Neural cell (in vitro differentiated cells): Measurements from ENCODE around the gene C12orf42. TPM values are rescaled to one million over a fixed set of nuclear protein-coding genes. Genes with fewer than 3 reads are reported as not detected.

Source experiments
- H2AFZ ChIP-seq: fragments of 200-600, 300-800 bp; sonication (generic), shearing (Covaris generic); 2 replicates; pipeline ENCODE4 v1.6.0; 2014; ENCODE audit warnings: low read depth, mild to moderate bottlenecking, antibody characterized with exemption, low read length, moderate library complexity
- H3F3A ChIP-seq: fragments of 200-600 bp; shearing (Covaris generic); 2 replicates; pipeline ENCODE4 v1.6.1; 2016; ENCODE audit warnings: mild to moderate bottlenecking, moderate library complexity, mixed read lengths, antibody characterized with exemption, low read length; ENCODE audit not compliant: insufficient read depth, poor library complexity, severe bottlenecking
- H3K27ac ChIP-seq: fragments of 200-600, 300-800 bp; sonication (generic), shearing (Covaris generic); 2 replicates; pipeline ENCODE4 v1.5.1; 2014; ENCODE audit warnings: mild to moderate bottlenecking, low read length, moderate library complexity
- H3K27me3 ChIP-seq: fragments of 300-800, 200-600 bp; sonication (generic), shearing (Covaris generic); 2 replicates; pipeline ENCODE4 v1.6.0; 2014; ENCODE audit warnings: mild to moderate bottlenecking, low read depth, low read length, moderate library complexity; ENCODE audit not compliant: insufficient read depth
- H3K36me3 ChIP-seq: fragments of 300-800, 200-600 bp; sonication (generic), shearing (Covaris generic); 2 replicates; pipeline ENCODE4 v1.5.1; 2014; ENCODE audit warnings: mild to moderate bottlenecking, antibody characterized with exemption, low read length, moderate library complexity; ENCODE audit not compliant: insufficient read depth
- H3K4me2 ChIP-seq: fragments of 300-800, 200-600 bp; sonication (generic), shearing (Covaris generic); 2 replicates; pipeline ENCODE4 v1.6.0; 2014; ENCODE audit warnings: mild to moderate bottlenecking, low read length
- H3K4me3 ChIP-seq: fragments of 300-800, 200-600 bp; sonication (generic), shearing (Covaris generic); 2 replicates; pipeline ENCODE4 v1.5.1; 2014; ENCODE audit warnings: mild to moderate bottlenecking, low read length, moderate library complexity
- H3K79me2 ChIP-seq: fragments of 200-600 bp; shearing (Covaris generic); replicated peaks from 2 replicates; pipeline ENCODE4 v1.6.0; 2014; ENCODE audit warnings: mild to moderate bottlenecking, low read length, moderate library complexity; ENCODE audit not compliant: insufficient read depth
- H3K9ac ChIP-seq: fragments of 300-800, 200-600 bp; sonication (generic), shearing (Covaris generic); 2 replicates; pipeline ENCODE4 v1.6.1; 2016; ENCODE audit warnings: mild to moderate bottlenecking, low read length, mixed read lengths
- H3K9me2 ChIP-seq: fragments of 200-600 bp; shearing (Covaris generic); 2 replicates; pipeline ENCODE4 v1.6.1; 2016; ENCODE audit warnings: mild to moderate bottlenecking, low read length, mixed read lengths; ENCODE audit not compliant: insufficient read depth
- H3K9me3 ChIP-seq: fragments of 200-600, 300-800 bp; sonication (generic), shearing (Covaris generic); 2 replicates; pipeline ENCODE4 v1.6.1; 2016; ENCODE audit warnings: mild to moderate bottlenecking, mixed run types, low read length, moderate library complexity, mixed read lengths
- H4K20me1 ChIP-seq: fragments of 200-600 bp; shearing (Covaris generic); 2 replicates; pipeline ENCODE4 v1.6.1; 2016; ENCODE audit warnings: mild to moderate bottlenecking, mixed run types; ENCODE audit not compliant: insufficient read depth
- EP300 ChIP-seq: fragments of 450-650 bp; conservative IDR thresholded peaks from 2 replicates; pipeline ENCODE4 v1.6.1; 2014; ENCODE audit warnings: antibody characterized with exemption, mild to moderate bottlenecking, moderate library complexity; ENCODE audit not compliant: poor library complexity, severe bottlenecking
- EZH2 ChIP-seq: fragments of 200-600, 300-800 bp; shearing (Covaris generic), sonication (generic); IDR thresholded peaks from 2 replicates; pipeline ENCODE4 v1.6.1; 2014; ENCODE audit warnings: antibody characterized with exemption, low read length, borderline replicate concordance, mild to moderate bottlenecking; ENCODE audit not compliant: insufficient read depth, poor library complexity, severe bottlenecking
- MXI1 ChIP-seq: fragments of 450-650 bp; conservative IDR thresholded peaks from 2 replicates; pipeline ENCODE4 v1.6.1; 2014; ENCODE audit warnings: antibody characterized with exemption, mild to moderate bottlenecking; ENCODE audit not compliant: poor library complexity, severe bottlenecking
- POLR2AphosphoS5 ChIP-seq: IDR thresholded peaks from 2 replicates; pipeline ENCODE4 v1.6.1; 2012
- RAD21 ChIP-seq: fragments of 450-650 bp; conservative IDR thresholded peaks from 2 replicates; pipeline ENCODE4 v1.6.1; 2014; ENCODE audit warnings: antibody characterized with exemption, mild to moderate bottlenecking, moderate library complexity
- SMC3 ChIP-seq: fragments of 450-650 bp; conservative IDR thresholded peaks from 2 replicates; pipeline ENCODE4 v1.6.1; 2014; ENCODE audit warnings: antibody characterized with exemption, mild to moderate bottlenecking, moderate library complexity; ENCODE audit not compliant: poor library complexity
- TAF1 ChIP-seq: IDR thresholded peaks from 2 replicates; pipeline ENCODE4 v1.6.1; 2012; ENCODE audit warnings: low read depth
- polyA plus RNA-seq: library from polyadenylated mRNA; depleted of rRNA; stranded (reverse); fragments of >200 nt; gene quantifications from 2 replicates; pipeline ENCODE4 v1.2.3, GENCODE V29; 2014
- TF ChIP-seq, protein P1 (sequence below): fragments of 450-650 bp; IDR thresholded peaks from 2 replicates; pipeline ENCODE4 v1.5.1; 2014; ENCODE audit warnings: antibody characterized with exemption, mild to moderate bottlenecking, moderate library complexity; ENCODE audit not compliant: poor library complexity, severe bottlenecking
- TF ChIP-seq, protein P2 (sequence below): IDR thresholded peaks from 2 replicates; pipeline ENCODE4 v1.6.1; 2012; ENCODE audit warnings: borderline replicate concordance

Gene C12orf42
- polyA plus RNA-seq, 1 donor from 2014 or later, result 0.54 TPM

DNA sequence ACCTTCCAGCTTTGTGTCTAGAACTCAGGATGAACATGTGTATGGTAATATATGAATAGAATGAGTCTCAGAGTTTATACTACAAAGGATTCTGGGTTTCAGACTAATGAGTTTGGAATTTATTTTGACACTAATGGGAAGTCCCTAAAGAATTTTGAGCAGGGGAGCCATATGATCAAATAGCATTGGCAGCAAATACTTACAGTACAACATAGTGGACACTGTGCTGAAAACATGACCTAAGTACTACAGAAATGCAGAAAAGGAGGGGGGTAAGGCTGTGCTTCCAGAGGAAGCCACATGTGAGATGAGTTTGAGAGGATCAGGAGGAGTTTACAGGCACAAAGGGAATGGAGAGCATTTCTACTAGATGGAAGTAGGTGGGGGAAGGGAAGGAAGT, 225.8 kb downstream of the C12orf42 start:
- Histone ChIP-seq H3F3A (no peaks in the 10 kb centered on the region), H3K9me2 (no peaks in the 10 kb centered on the region), H3K27ac (no peak overlapping the region), H4K20me1 (no peaks in the 10 kb centered on the region), H2AFZ (no peak overlapping the region), H3K9me3 (no peaks in the 10 kb centered on the region), H3K79me2 (no peaks in the 10 kb centered on the region), H3K4me3 (no peak overlapping the region), H3K4me2 (no peak overlapping the region), H3K27me3 (no peaks in the 10 kb centered on the region), H3K36me3 (no peaks in the 10 kb centered on the region), H3K9ac (no peak overlapping the region)
- TF ChIP-seq RAD21, result no peak
- TF ChIP-seq MXI1, result no peak
- TF ChIP-seq EZH2, result no peak
- TF ChIP-seq SMC3, result no peak
- TF ChIP-seq POLR2AphosphoS5, result no peak
- TF ChIP-seq, protein P1, sequence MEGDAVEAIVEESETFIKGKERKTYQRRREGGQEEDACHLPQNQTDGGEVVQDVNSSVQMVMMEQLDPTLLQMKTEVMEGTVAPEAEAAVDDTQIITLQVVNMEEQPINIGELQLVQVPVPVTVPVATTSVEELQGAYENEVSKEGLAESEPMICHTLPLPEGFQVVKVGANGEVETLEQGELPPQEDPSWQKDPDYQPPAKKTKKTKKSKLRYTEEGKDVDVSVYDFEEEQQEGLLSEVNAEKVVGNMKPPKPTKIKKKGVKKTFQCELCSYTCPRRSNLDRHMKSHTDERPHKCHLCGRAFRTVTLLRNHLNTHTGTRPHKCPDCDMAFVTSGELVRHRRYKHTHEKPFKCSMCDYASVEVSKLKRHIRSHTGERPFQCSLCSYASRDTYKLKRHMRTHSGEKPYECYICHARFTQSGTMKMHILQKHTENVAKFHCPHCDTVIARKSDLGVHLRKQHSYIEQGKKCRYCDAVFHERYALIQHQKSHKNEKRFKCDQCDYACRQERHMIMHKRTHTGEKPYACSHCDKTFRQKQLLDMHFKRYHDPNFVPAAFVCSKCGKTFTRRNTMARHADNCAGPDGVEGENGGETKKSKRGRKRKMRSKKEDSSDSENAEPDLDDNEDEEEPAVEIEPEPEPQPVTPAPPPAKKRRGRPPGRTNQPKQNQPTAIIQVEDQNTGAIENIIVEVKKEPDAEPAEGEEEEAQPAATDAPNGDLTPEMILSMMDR, result no peak
- no peak for TF ChIP-seq TAF1
- no peak for TF ChIP-seq EP300
- TF ChIP-seq, protein P2, sequence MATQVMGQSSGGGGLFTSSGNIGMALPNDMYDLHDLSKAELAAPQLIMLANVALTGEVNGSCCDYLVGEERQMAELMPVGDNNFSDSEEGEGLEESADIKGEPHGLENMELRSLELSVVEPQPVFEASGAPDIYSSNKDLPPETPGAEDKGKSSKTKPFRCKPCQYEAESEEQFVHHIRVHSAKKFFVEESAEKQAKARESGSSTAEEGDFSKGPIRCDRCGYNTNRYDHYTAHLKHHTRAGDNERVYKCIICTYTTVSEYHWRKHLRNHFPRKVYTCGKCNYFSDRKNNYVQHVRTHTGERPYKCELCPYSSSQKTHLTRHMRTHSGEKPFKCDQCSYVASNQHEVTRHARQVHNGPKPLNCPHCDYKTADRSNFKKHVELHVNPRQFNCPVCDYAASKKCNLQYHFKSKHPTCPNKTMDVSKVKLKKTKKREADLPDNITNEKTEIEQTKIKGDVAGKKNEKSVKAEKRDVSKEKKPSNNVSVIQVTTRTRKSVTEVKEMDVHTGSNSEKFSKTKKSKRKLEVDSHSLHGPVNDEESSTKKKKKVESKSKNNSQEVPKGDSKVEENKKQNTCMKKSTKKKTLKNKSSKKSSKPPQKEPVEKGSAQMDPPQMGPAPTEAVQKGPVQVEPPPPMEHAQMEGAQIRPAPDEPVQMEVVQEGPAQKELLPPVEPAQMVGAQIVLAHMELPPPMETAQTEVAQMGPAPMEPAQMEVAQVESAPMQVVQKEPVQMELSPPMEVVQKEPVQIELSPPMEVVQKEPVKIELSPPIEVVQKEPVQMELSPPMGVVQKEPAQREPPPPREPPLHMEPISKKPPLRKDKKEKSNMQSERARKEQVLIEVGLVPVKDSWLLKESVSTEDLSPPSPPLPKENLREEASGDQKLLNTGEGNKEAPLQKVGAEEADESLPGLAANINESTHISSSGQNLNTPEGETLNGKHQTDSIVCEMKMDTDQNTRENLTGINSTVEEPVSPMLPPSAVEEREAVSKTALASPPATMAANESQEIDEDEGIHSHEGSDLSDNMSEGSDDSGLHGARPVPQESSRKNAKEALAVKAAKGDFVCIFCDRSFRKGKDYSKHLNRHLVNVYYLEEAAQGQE, result no peak

DNA sequence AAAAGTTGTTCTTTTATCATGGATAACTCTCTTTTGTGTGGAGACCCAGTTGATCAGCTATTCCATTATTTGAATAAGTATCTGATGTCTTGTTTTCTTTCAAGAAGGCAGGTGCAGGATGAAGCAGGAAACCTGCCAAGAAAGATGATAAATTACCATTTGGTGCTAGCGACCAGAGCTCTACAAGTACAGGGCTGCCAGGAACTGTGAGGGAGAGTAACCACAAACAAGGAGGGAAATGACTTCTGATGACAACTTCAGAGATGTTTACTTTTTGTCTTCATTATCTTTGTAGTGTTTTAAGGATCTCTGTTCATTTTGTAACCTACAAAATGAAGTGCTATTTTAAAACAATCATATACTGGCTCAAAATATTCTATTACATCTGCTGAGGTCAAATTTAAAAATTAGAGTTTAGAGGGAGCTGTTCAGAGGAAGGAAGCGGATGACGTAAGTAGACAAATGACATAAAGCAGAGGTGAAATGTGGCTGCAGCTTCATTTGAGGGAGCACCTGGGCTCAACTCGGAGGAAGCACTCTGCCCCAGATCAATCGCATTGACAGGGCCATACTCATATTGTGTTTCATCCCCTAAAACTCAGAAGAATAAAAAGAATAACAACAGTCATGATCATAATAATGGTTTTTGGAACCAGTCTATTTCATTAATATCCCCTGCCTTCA, 226.8 kb downstream of the C12orf42 start:
- no peak overlapping the region for H3K9ac ChIP-seq
- H3K27me3 ChIP-seq, result no peaks in the 10 kb centered on the region
- H4K20me1 ChIP-seq, result no peaks in the 10 kb centered on the region
- no peaks in the 10 kb centered on the region for H3K36me3 ChIP-seq
- H3K79me2 ChIP-seq, result no peaks in the 10 kb centered on the region
- H3K4me2 ChIP-seq, result no peak overlapping the region
- H2AFZ ChIP-seq, result no peak overlapping the region
- no peaks in the 10 kb centered on the region for H3F3A ChIP-seq
- H3K9me3 ChIP-seq, result no peaks in the 10 kb centered on the region
- no peaks in the 10 kb centered on the region for H3K9me2 ChIP-seq
- H3K27ac ChIP-seq, result no peak overlapping the region
- no peak overlapping the region for H3K4me3 ChIP-seq
- no peak for TF ChIP-seq EZH2
- no peak for TF ChIP-seq TAF1
- no peak for TF ChIP-seq SMC3
- no peak for TF ChIP-seq MXI1
- TF ChIP-seq POLR2AphosphoS5, result no peak
- TF ChIP-seq, protein P1, result no peak
- TF ChIP-seq, protein P2, result no peak
- no peak for TF ChIP-seq RAD21
- TF ChIP-seq EP300, result no peak
